Activated T-cell treated with anti-CD3 and anti-CD28 coated beads, Interleukin-2, amount 50 U/mL, for 72 hours (primary cell): ENCODE measurements around the gene CFAP58. TPM values are rescaled to one million over a fixed set of nuclear protein-coding genes. Genes with fewer than 3 reads are reported as not detected.

ENCODE experiments used
- ATAC-seq, 2 donors: fragments of 150-1000 bp; cut with Tn5 transposase; replicated peaks in 1 of 2; 2 replicates each; pipeline ENCODE4 v1.10.0; 2021; ENCODE audit warnings: moderate library complexity in 2 of 2, mild to moderate bottlenecking in 1 of 2
- DNase-seq, 2 donors: peaks; one replicate each; pipeline ENCODE4 v3.0.0; 2021 to 2022; ENCODE audit warnings: mixed read lengths in 1 of 2
- H3K27ac Mint-ChIP-seq: one replicate; pipeline ENCODE4 v1.8.0; 2022; ENCODE audit warnings: mild to moderate bottlenecking, moderate library complexity, mixed read lengths
- H3K27me3 Mint-ChIP-seq: one replicate; pipeline ENCODE4 v1.8.0; 2022; ENCODE audit warnings: low read depth, mixed read lengths
- H3K36me3 Mint-ChIP-seq, 2 donors: one replicate each; pipeline ENCODE4 v1.8.0; 2022; ENCODE audit warnings: mixed read lengths in 2 of 2, mild to moderate bottlenecking in 1 of 2; ENCODE audit not compliant: insufficient read depth in 2 of 2
- H3K4me1 Mint-ChIP-seq: one replicate; pipeline ENCODE4 v1.8.0; 2022; ENCODE audit warnings: low read depth, mixed read lengths
- H3K4me3 Mint-ChIP-seq, 2 donors: one replicate each; pipeline ENCODE4 v1.8.0; 2022; ENCODE audit warnings: mild to moderate bottlenecking in 2 of 2, mixed read lengths in 2 of 2, moderate library complexity in 2 of 2
- H3K9me3 Mint-ChIP-seq, 2 donors: one replicate each; pipeline ENCODE4 v1.8.0; 2022; ENCODE audit warnings: mixed read lengths in 2 of 2
- total RNA-seq, 2 donors: library from RNA; stranded (reverse); gene quantifications; one replicate each; pipeline ENCODE4 v1.2.3, GENCODE V29; 2022

Gene CFAP58
- total RNA-seq, 2 donors from 2014 or later: 0.72 to 1.1 TPM

- Mint-ChIP-seq H3K4me3 (no peak overlapping the region), H3K27me3 (peaks cover 37% of the 10 kb centered on the region)
Observed at GRCh38 chr10:104480797-104481196, 127.2 kb downstream of the CFAP58 start.

GRCh38 chr10:104483582-104483981 is 129.9 kb downstream of the CFAP58 start:
- no peak overlapping the region for H3K4me3 Mint-ChIP-seq
- DNase-seq: no peak
- H3K27me3 Mint-ChIP-seq: peaks cover 38% of the 10 kb centered on the region
- H3K4me1 Mint-ChIP-seq: no peaks in the 10 kb centered on the region
- H3K36me3 Mint-ChIP-seq: no peaks in the 10 kb centered on the region
- ATAC-seq: no peak
- peaks cover 0 to 2% of the 10 kb centered on the region in 2 donors for H3K9me3 Mint-ChIP-seq
- H3K27ac Mint-ChIP-seq: no peak overlapping the region

More at GRCh38 chr10:104480797-104481196, 127.2 kb downstream of the CFAP58 start:
- no peaks in the 10 kb centered on the region for H3K36me3 Mint-ChIP-seq
- H3K9me3 Mint-ChIP-seq: no peaks in the 10 kb centered on the region
- DNase-seq (no peak), ATAC-seq (no peak)
- no peak overlapping the region for H3K27ac Mint-ChIP-seq
- no peaks in the 10 kb centered on the region for H3K4me1 Mint-ChIP-seq

GRCh38 chr10:104485632-104486031 is 132.0 kb downstream of the CFAP58 start:
- peaks cover 0 to 2% of the 10 kb centered on the region in 2 donors for H3K9me3 Mint-ChIP-seq
- H3K27me3 Mint-ChIP-seq: peaks cover 38% of the 10 kb centered on the region
- ATAC-seq: no peak
- no peak overlapping the region for H3K27ac Mint-ChIP-seq
- no peak for DNase-seq
- no peaks in the 10 kb centered on the region for H3K4me1 Mint-ChIP-seq
- H3K36me3 Mint-ChIP-seq: no peaks in the 10 kb centered on the region
- no peak overlapping the region for H3K4me3 Mint-ChIP-seq

- no peaks in the 10 kb centered on the region for H3K36me3 Mint-ChIP-seq
- peaks cover 0 to 2% of the 10 kb centered on the region in 2 donors for H3K9me3 Mint-ChIP-seq
- DNase-seq (no peak), ATAC-seq (no peak)
- H3K27ac Mint-ChIP-seq: no peak overlapping the region
- H3K27me3 Mint-ChIP-seq: peaks cover 37% of the 10 kb centered on the region
- no peaks in the 10 kb centered on the region for H3K4me1 Mint-ChIP-seq
- H3K4me3 Mint-ChIP-seq: no peak overlapping the region
Observed at GRCh38 chr10:104486803-104487202, 133.2 kb downstream of the CFAP58 start.

- Mint-ChIP-seq H3K27me3 (peaks cover 29% of the 10 kb centered on the region), H3K4me1 (no peaks in the 10 kb centered on the region), H3K9me3 (peaks cover 0 to 2% of the 10 kb centered on the region in 2 donors), H3K27ac (no peak overlapping the region), H3K4me3 (no peak overlapping the region), H3K36me3 (no peaks in the 10 kb centered on the region)
- ATAC-seq: no peak
- no peak for DNase-seq
Observed at GRCh38 chr10:104487794-104488438, 134.3 kb downstream of the CFAP58 start.

- Mint-ChIP-seq H3K27ac (no peak overlapping the region), H3K4me3 (no peak overlapping the region), H3K36me3 (no peaks in the 10 kb centered on the region), H3K4me1 (no peaks in the 10 kb centered on the region), H3K27me3 (peaks cover 28% of the 10 kb centered on the region), H3K9me3 (peaks cover 0 to 2% of the 10 kb centered on the region in 2 donors)
- DNase-seq (no peak), ATAC-seq (no peak)
Observed at GRCh38 chr10:104488439-104488832, 134.8 kb downstream of the CFAP58 start.

- ATAC-seq: no peak
- no peaks in the 10 kb centered on the region for H3K4me1 Mint-ChIP-seq
Observed at GRCh38 chr10:104492329-104492940, 138.8 kb downstream of the CFAP58 start.

GRCh38 chr10:104498347-104499081 is 144.9 kb downstream of the CFAP58 start:
- H3K4me3 Mint-ChIP-seq: no peak overlapping the region
- H3K36me3 Mint-ChIP-seq: no peaks in the 10 kb centered on the region
- no peaks in the 10 kb centered on the region for H3K4me1 Mint-ChIP-seq
- H3K27me3 Mint-ChIP-seq: peaks cover 5% of the 10 kb centered on the region
- no peak overlapping the region for H3K27ac Mint-ChIP-seq
- ATAC-seq (no peak), DNase-seq (no peak)
- no peaks in the 10 kb centered on the region for H3K9me3 Mint-ChIP-seq

More at GRCh38 chr10:104492329-104492940, 138.8 kb downstream of the CFAP58 start:
- H3K36me3 Mint-ChIP-seq: no peaks in the 10 kb centered on the region
- no peak overlapping the region for H3K4me3 Mint-ChIP-seq
- H3K27me3 Mint-ChIP-seq: peaks cover 6% of the 10 kb centered on the region
- DNase-seq: no peak
- no peak overlapping the region for H3K27ac Mint-ChIP-seq
- no peaks in the 10 kb centered on the region for H3K9me3 Mint-ChIP-seq

GRCh38 chr10:104501449-104501848 is 147.8 kb downstream of the CFAP58 start:
- no peak for ATAC-seq

GRCh38 chr10:104501864-104502579 is 148.4 kb downstream of the CFAP58 start:
- Mint-ChIP-seq H3K9me3 (no peaks in the 10 kb centered on the region), H3K4me3 (no peak overlapping the region), H3K4me1 (no peaks in the 10 kb centered on the region), H3K36me3 (no peaks in the 10 kb centered on the region), H3K27me3 (peaks cover 5% of the 10 kb centered on the region), H3K27ac (no peak overlapping the region)
- ATAC-seq (no peak), DNase-seq (no peak)

More at GRCh38 chr10:104501449-104501848, 147.8 kb downstream of the CFAP58 start:
- Mint-ChIP-seq H3K4me1 (no peaks in the 10 kb centered on the region), H3K27me3 (peaks cover 5% of the 10 kb centered on the region), H3K36me3 (no peaks in the 10 kb centered on the region), H3K4me3 (no peak overlapping the region), H3K9me3 (no peaks in the 10 kb centered on the region), H3K27ac (no peak overlapping the region)
- no peak for DNase-seq

GRCh38 chr10:104502907-104503306 is 149.3 kb downstream of the CFAP58 start:
- DNase-seq (no peak), ATAC-seq (no peak)
- no peak overlapping the region for H3K27ac Mint-ChIP-seq
- H3K4me3 Mint-ChIP-seq: no peak overlapping the region
- H3K4me1 Mint-ChIP-seq: no peaks in the 10 kb centered on the region
- H3K27me3 Mint-ChIP-seq: peaks cover 10% of the 10 kb centered on the region
- H3K9me3 Mint-ChIP-seq: no peaks in the 10 kb centered on the region
- no peaks in the 10 kb centered on the region for H3K36me3 Mint-ChIP-seq
